Skeletal muscle tissue (tissue), 4 donors: ENCODE results near the gene RIMBP2. TPM values are rescaled to one million over a fixed set of nuclear protein-coding genes. Genes with fewer than 3 reads are reported as not detected.

Experiments
- H3K27ac ChIP-seq: one replicate; pipeline ENCODE4 v1.7.0; 2013; ENCODE audit warnings: mild to moderate bottlenecking, low read depth, low read length, inconsistent platforms
- H3K27me3 ChIP-seq, 3 donors: one replicate each; pipeline ENCODE4 v1.7.0; 2013; ENCODE audit warnings: low read length in 3 of 3; ENCODE audit not compliant: control insufficient read depth in 3 of 3, insufficient read depth in 3 of 3
- H3K36me3 ChIP-seq, 3 donors: one replicate each; pipeline ENCODE4 v1.7.0; 2013; ENCODE audit warnings: low read length in 3 of 3; ENCODE audit not compliant: control insufficient read depth in 3 of 3, insufficient read depth in 3 of 3
- H3K4me1 ChIP-seq, 3 donors: one replicate each; pipeline ENCODE4 v1.7.0; 2013; ENCODE audit warnings: low read length in 3 of 3, mild to moderate bottlenecking in 3 of 3; ENCODE audit not compliant: control insufficient read depth in 3 of 3, insufficient read depth in 3 of 3
- H3K4me3 ChIP-seq, 3 donors: one replicate each; pipeline ENCODE4 v1.7.0; 2013; ENCODE audit warnings: low read length in 3 of 3
- H3K9ac ChIP-seq, 3 donors: one replicate each; pipeline ENCODE4 v1.7.0; 2013; ENCODE audit warnings: low read length in 3 of 3, mild to moderate bottlenecking in 3 of 3, moderate library complexity in 2 of 3, low read depth in 1 of 3
- H3K9me3 ChIP-seq, 3 donors: one replicate each; pipeline ENCODE4 v1.7.0; 2013; ENCODE audit warnings: low read length in 3 of 3; ENCODE audit not compliant: control insufficient read depth in 3 of 3
- total RNA-seq: library from RNA; depleted of rRNA; stranded (reverse); fragments of >200 nt; gene quantifications from one replicate; pipeline ENCODE4 v1.2.3, GENCODE V29; 2014
- donor health status: Osteomylitis.

The RIMBP2 gene
- total RNA-seq, 1 donor from 2014 or later = 2.6 TPM

GRCh38 chr12:130425698-130426245, 290.3 kb downstream of the RIMBP2 start:
- no peak overlapping the region for H3K4me3 ChIP-seq
- no peak overlapping the region for H3K27ac ChIP-seq
- H3K4me1 ChIP-seq = no peaks in the 10 kb centered on the region
- no peaks in the 10 kb centered on the region for H3K36me3 ChIP-seq
- H3K27me3 ChIP-seq = peaks cover 0 to 3% (median 0%) of the 10 kb centered on the region in 3 donors
- no peaks in the 10 kb centered on the region for H3K9me3 ChIP-seq
- H3K9ac ChIP-seq = no peak overlapping the region

DNA sequence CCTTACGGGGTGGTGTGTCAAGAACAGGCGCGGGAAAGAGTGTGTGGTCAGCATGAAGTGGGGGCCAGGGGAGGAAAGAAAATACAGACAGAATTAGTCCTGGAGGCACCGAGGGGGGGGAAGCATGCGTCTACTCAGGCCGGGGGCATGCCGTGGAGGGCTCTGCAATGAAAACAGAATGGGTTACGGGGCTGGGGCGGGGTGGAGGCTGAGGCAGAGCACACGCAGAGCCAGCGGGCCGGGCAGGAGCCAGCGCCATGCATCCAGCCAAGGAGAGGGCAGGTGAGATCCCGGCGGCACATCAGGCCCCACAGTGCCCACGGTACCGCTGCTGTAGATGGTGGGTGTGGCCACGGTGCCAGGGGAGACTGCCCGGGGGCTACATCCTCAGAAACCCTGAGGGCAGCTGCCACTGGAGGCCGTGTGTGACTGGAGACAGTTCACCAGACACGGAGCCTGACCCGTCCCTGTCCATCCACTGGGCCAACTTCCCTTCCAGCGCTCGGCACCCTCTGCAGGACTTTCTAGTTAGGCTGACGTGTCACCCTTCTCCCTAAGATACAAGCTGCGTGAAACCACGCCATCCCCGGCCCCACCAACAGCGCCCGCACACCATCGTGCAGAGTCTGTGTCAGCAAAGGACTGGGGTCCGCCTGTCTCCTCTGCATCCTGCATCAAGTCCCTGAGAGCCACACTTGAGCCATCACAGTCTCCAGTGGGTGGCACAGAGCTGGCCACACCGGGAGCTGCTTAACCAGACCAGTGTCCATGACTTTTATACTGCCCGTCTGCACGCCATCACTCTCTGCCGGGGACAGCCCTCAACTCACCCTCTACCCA, 291.0 kb downstream of the RIMBP2 start:
- Histone ChIP-seq H3K27ac (no peak overlapping the region), H3K4me1 (no peaks in the 10 kb centered on the region), H3K9me3 (no peaks in the 10 kb centered on the region), H3K9ac (no peak overlapping the region), H3K27me3 (peaks cover 0 to 3% (median 0%) of the 10 kb centered on the region in 3 donors), H3K36me3 (no peaks in the 10 kb centered on the region), H3K4me3 (no peak overlapping the region)

- H3K27ac ChIP-seq = no peak overlapping the region
- H3K9ac ChIP-seq = no peak overlapping the region
- H3K4me3 ChIP-seq = no peak overlapping the region
- peaks cover 0 to 3% (median 0%) of the 10 kb centered on the region in 3 donors for H3K27me3 ChIP-seq
- no peaks in the 10 kb centered on the region for H3K36me3 ChIP-seq
- no peaks in the 10 kb centered on the region for H3K4me1 ChIP-seq
- no peaks in the 10 kb centered on the region for H3K9me3 ChIP-seq
Observed at GRCh38 chr12:130423991-130424857, 291.9 kb downstream of the RIMBP2 start.

DNA sequence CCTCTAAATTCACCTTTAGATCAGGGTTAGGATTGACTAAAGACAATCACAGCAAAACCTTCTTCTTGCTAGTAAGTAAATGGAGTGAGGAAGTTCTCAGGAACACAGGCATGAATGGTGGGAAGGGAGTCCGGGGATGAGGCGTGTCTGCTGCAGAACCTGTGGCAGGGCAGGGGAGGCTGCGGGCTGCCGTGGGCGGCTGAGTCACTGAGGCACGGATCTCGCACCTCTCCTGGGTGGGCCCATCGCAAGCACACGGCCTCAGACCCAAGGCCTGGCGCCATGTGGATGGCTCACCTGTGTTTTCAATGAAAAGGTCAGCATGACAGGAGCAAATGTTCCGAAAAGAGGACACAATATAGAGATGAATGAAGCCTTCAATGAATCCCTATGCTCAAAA, 293.0 kb downstream of the RIMBP2 start:
- H3K36me3 ChIP-seq = no peaks in the 10 kb centered on the region
- peaks cover 0 to 7% (median 6%) of the 10 kb centered on the region in 3 donors for H3K27me3 ChIP-seq

GRCh38 chr12:130422676-130423075, 293.4 kb downstream of the RIMBP2 start:
- no peaks in the 10 kb centered on the region for H3K9me3 ChIP-seq

More for the DNA sequence above, 293.0 kb downstream of the RIMBP2 start:
- H3K9ac ChIP-seq = no peak overlapping the region
- no peak overlapping the region for H3K4me3 ChIP-seq
- H3K27ac ChIP-seq = no peak overlapping the region
- no peaks in the 10 kb centered on the region for H3K4me1 ChIP-seq
- no peaks in the 10 kb centered on the region for H3K9me3 ChIP-seq

GRCh38 chr12:130421896-130422295, 294.2 kb downstream of the RIMBP2 start:
- Histone ChIP-seq H3K27ac (no peak overlapping the region), H3K36me3 (no peaks in the 10 kb centered on the region), H3K9me3 (no peaks in the 10 kb centered on the region), H3K9ac (no peak overlapping the region), H3K4me3 (no peak overlapping the region), H3K4me1 (no peaks in the 10 kb centered on the region), H3K27me3 (peaks cover 3 to 8% (median 7%) of the 10 kb centered on the region in 3 donors)

More at GRCh38 chr12:130422676-130423075, 293.4 kb downstream of the RIMBP2 start:
- H3K27me3 ChIP-seq = peaks cover 0 to 7% (median 6%) of the 10 kb centered on the region in 3 donors
- no peak overlapping the region for H3K27ac ChIP-seq
- H3K4me1 ChIP-seq = no peaks in the 10 kb centered on the region
- no peak overlapping the region for H3K4me3 ChIP-seq
- no peak overlapping the region for H3K9ac ChIP-seq
- no peaks in the 10 kb centered on the region for H3K36me3 ChIP-seq

DNA sequence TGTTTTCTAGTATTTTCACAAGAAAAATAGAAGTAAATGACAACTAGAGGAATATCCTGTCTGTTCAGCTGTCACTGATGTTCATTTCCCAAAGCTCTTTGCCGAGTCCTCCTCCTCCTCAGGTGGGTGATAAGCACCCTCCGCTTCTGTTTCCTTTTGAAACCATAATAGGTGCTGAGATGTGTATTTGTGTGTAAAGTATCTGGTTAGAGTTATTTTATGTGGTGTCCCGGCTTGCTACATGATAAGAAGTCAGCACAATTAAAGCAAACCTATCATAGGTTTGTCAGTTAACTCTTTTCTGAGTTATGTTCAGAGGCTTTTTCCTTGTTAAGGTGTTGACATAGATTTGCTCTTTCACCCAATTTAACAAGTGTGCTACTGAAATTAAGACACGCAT, 296.0 kb downstream of the RIMBP2 start:
- Histone ChIP-seq H3K27ac (no peak overlapping the region), H3K27me3 (peaks cover 3 to 8% (median 7%) of the 10 kb centered on the region in 3 donors), H3K4me3 (no peak overlapping the region), H3K36me3 (no peaks in the 10 kb centered on the region), H3K9ac (no peak overlapping the region), H3K4me1 (no peaks in the 10 kb centered on the region), H3K9me3 (no peaks in the 10 kb centered on the region)

DNA sequence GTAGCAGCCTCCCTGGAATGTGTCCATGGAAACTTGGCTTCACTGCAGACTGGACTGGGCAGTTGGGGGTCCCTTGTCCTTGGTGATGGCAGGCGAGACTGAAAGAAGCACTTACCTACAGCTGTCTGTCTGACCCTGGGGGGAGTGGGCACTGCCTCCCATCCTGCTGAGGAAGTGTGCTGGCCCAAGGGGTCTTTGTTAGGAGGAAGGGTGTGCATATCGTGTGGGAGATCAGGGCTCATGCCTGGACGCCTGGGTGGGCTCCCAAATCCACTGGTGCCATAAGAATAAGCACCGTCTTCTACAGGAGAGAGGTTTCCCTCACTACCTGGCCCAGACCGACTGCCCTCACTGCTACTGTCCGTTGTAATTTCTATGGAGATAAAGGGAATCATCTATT, 297.0 kb downstream of the RIMBP2 start:
- Histone ChIP-seq H3K36me3 (no peaks in the 10 kb centered on the region), H3K27me3 (peaks cover 3 to 12% (median 8%) of the 10 kb centered on the region in 3 donors), H3K4me1 (no peaks in the 10 kb centered on the region), H3K9me3 (no peaks in the 10 kb centered on the region), H3K27ac (no peak overlapping the region), H3K4me3 (no peak overlapping the region), H3K9ac (no peak overlapping the region)

- no peaks in the 10 kb centered on the region for H3K36me3 ChIP-seq
- H3K9ac ChIP-seq = no peak overlapping the region
- H3K27me3 ChIP-seq = peaks cover 3 to 16% (median 8%) of the 10 kb centered on the region in 3 donors
- H3K4me3 ChIP-seq = no peak overlapping the region
- no peak overlapping the region for H3K27ac ChIP-seq
- H3K9me3 ChIP-seq = no peaks in the 10 kb centered on the region
- no peaks in the 10 kb centered on the region for H3K4me1 ChIP-seq
Observed at GRCh38 chr12:130418251-130418650, 297.8 kb downstream of the RIMBP2 start.
